ENCODE data around the gene HAUS6.

DNA sequence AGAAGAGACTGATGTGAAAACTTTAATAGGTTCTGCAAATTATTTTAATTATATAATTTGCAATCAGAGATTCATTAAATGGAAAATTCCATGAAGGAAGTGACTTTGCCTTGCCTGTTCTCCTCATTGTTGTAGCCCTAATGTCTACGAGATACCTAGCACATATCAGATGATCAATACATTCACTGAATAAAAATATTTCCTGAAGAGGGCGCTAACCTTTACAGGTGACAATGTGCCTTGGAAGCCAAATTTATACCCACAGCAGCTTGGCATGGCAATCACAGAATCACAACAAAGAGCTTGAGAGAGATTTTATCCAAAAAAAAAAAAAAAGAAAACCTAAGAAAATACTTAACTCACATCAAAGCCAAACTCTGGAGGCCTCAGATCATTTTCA, 17.4 kb downstream of the HAUS6 start:
- TF ChIP-seq MAFK (IDR thresholded peaks at IDR 0.05; ENCODE audit: low read depth, low read length) (no peak), FOS (IDR thresholded peaks at IDR 0.05; ENCODE audit: low read depth, low read length) (no peak), MAZ (IDR thresholded peaks at IDR 0.05; ENCODE audit: borderline replicate concordance, low read depth, low read length) (no peak), RAD21 (IDR thresholded peaks at IDR 0.05; ENCODE audit: low read length) (no peak), RCOR1 (IDR thresholded peaks at IDR 0.05; ENCODE audit: insufficient replicate concordance, low read length) (no peak), POLR2A (IDR thresholded peaks at IDR 0.05; ENCODE audit: low read depth, low read length) (no peak)
- TF ChIP-seq, protein P1, sequence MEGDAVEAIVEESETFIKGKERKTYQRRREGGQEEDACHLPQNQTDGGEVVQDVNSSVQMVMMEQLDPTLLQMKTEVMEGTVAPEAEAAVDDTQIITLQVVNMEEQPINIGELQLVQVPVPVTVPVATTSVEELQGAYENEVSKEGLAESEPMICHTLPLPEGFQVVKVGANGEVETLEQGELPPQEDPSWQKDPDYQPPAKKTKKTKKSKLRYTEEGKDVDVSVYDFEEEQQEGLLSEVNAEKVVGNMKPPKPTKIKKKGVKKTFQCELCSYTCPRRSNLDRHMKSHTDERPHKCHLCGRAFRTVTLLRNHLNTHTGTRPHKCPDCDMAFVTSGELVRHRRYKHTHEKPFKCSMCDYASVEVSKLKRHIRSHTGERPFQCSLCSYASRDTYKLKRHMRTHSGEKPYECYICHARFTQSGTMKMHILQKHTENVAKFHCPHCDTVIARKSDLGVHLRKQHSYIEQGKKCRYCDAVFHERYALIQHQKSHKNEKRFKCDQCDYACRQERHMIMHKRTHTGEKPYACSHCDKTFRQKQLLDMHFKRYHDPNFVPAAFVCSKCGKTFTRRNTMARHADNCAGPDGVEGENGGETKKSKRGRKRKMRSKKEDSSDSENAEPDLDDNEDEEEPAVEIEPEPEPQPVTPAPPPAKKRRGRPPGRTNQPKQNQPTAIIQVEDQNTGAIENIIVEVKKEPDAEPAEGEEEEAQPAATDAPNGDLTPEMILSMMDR (conservative IDR thresholded peaks at IDR 0.05; ENCODE audit: low read depth, low read length) = peak; percentile 19; the same call in 1 of the 2 replicates
- TF ChIP-seq, protein P2, sequence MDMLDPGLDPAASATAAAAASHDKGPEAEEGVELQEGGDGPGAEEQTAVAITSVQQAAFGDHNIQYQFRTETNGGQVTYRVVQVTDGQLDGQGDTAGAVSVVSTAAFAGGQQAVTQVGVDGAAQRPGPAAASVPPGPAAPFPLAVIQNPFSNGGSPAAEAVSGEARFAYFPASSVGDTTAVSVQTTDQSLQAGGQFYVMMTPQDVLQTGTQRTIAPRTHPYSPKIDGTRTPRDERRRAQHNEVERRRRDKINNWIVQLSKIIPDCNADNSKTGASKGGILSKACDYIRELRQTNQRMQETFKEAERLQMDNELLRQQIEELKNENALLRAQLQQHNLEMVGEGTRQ (IDR thresholded peaks at IDR 0.05; ENCODE audit: low read depth, low read length) = no peak

Data from IMR-90 (cell line).